Mesenteric fat pad (tissue), 1 donor: ENCODE data around the gene ZCCHC24. TPM values are rescaled to one million over a fixed set of nuclear protein-coding genes. Genes with fewer than 3 reads are reported as not detected.
"Not testable (repeated sequence)": the region's sequence is repeated elsewhere in the genome, so short reads cannot be mapped to it uniquely, and the experiment has no call there.

ENCODE experiments used
- DNase-seq: peaks from one replicate; pipeline ENCODE4 v3.0.0-alpha.2; 2020; ENCODE audit warnings: low spot score
- total RNA-seq: library from RNA; stranded (reverse); fragmentation: NEBNext Ultra II Directional; extraction: Animal tissue kit (Norgen Biotek cat#: 25700); gene quantifications from one replicate; pipeline ENCODE4 v1.2.1, GENCODE V29; 2021
- donor health status: DM: yes; HTN: yes; CAD: no.

Gene ZCCHC24
- total RNA-seq, 1 donor from 2014 or later, result 90.8 TPM

- peak; percentile 74 for DNase-seq
Observed at GRCh38 chr10:79349072-79349491, 96.3 kb downstream of the ZCCHC24 start.

- DNase-seq, result peak; percentile 68
Observed at GRCh38 chr10:79348640-79348988, 96.8 kb downstream of the ZCCHC24 start.

- DNase-seq, result peak; percentile 94
Observed at GRCh38 chr10:79347894-79348639, 97.4 kb downstream of the ZCCHC24 start.

GRCh38 chr10:79347226-79347893 is 98.1 kb downstream of the ZCCHC24 start, which contains the start of gene PPIF:
PPIF (plus strand) TSS chr10:79347469; CDS start chr10:79347549, 80 bp downstream.
- DNase-seq, result peak; percentile 99

GRCh38 chr10:79346388-79347225 is 98.8 kb downstream of the ZCCHC24 start:
- peak; percentile 76 for DNase-seq

- DNase-seq, result no peak
Observed at GRCh38 chr10:79346012-79346340, 99.4 kb downstream of the ZCCHC24 start.

GRCh38 chr10:79345241-79346011 is 100.0 kb downstream of the ZCCHC24 start:
- DNase-seq, result peak; percentile 64

- peak; percentile 60 for DNase-seq
Observed at GRCh38 chr10:79344502-79345195, 100.8 kb downstream of the ZCCHC24 start.

- peak; percentile 72 for DNase-seq
Observed at GRCh38 chr10:79342811-79343561, 102.4 kb downstream of the ZCCHC24 start.

GRCh38 chr10:79342295-79342761 is 103.1 kb downstream of the ZCCHC24 start:
- DNase-seq, result peak; percentile 75

- peak; percentile 68 for DNase-seq
Observed at GRCh38 chr10:79340646-79341244, 104.7 kb downstream of the ZCCHC24 start.

- DNase-seq, result peak; percentile 28
Observed at GRCh38 chr10:79339266-79339665, 106.2 kb downstream of the ZCCHC24 start.

- DNase-seq, result not testable (repeated sequence)
Observed at GRCh38 chr10:79337783-79338469, 107.5 kb downstream of the ZCCHC24 start.

GRCh38 chr10:79336739-79337138 is 108.7 kb downstream of the ZCCHC24 start:
- no peak for DNase-seq

GRCh38 chr10:79336276-79336675 is 109.1 kb downstream of the ZCCHC24 start:
- no peak for DNase-seq

- DNase-seq, result no peak
Observed at GRCh38 chr10:79335470-79336235, 109.8 kb downstream of the ZCCHC24 start.

- no peak for DNase-seq
Observed at GRCh38 chr10:79335094-79335469, 110.3 kb downstream of the ZCCHC24 start.

GRCh38 chr10:79334573-79334972 is 110.9 kb downstream of the ZCCHC24 start:
- DNase-seq, result no peak
